Measurements from ENCODE around the gene MICU1. TPM values are rescaled to one million over a fixed set of nuclear protein-coding genes. Genes with fewer than 3 reads are reported as not detected.
"Not testable (repeated sequence)": the region's sequence is repeated elsewhere in the genome, so short reads cannot be mapped to it uniquely, and the experiment has no call there.

The MICU1 gene
- polyA plus RNA-seq, 1 experiment, result 40.4 TPM

- H3K27me3 ChIP-seq (ENCODE audit: control insufficient read depth, insufficient read depth, low read length), result no peaks in the 10 kb centered on the region
- DNase-seq (ENCODE audit: low read depth), result no peak
- POLR2A ChIA-PET, result no interaction called here
- peak overlapping the region; percentile 85 for H3K4me3 ChIP-seq (ENCODE audit: low read depth, low read length)
- CTCF ChIA-PET, result interaction anchor here (0.6 to 1.9 kb wide), 4 partner anchors 9 to 160 kb away, joined by 3 to 4 read pairs (median 4); no protein-coding TSS in a partner anchor
- peaks cover 6% of the 10 kb centered on the region for H3K36me3 ChIP-seq (ENCODE audit: control insufficient read depth, insufficient read depth, low read length)
- no peak for TF ChIP-seq CTCF (IDR thresholded peaks at IDR 0.05; ENCODE audit: insufficient read depth, low read depth, low read length)
Measured at GRCh38 chr10:72353028-72353964, 272.6 kb downstream of the MICU1 start.

- ChIA-PET POLR2A (no interaction called here), CTCF (interaction anchor here (1.8 to 3.4 kb wide), 3 partner anchors 9 to 14 kb away, joined by 7 to 21 read pairs (median 9); no protein-coding TSS in a partner anchor)
- H3K4me3 ChIP-seq (ENCODE audit: low read depth, low read length), result no peak overlapping the region
- DNase-seq (ENCODE audit: low read depth), result no peak
- H3K36me3 ChIP-seq (ENCODE audit: control insufficient read depth, insufficient read depth, low read length), result peaks cover 7% of the 10 kb centered on the region
- no peaks in the 10 kb centered on the region for H3K27me3 ChIP-seq (ENCODE audit: control insufficient read depth, insufficient read depth, low read length)
- TF ChIP-seq CTCF (IDR thresholded peaks at IDR 0.05; ENCODE audit: insufficient read depth, low read depth, low read length), result no peak
Measured at GRCh38 chr10:72351479-72351878, 274.4 kb downstream of the MICU1 start.

GRCh38 chr10:72349438-72349837 lies 276.4 kb downstream of the MICU1 start:
- Histone ChIP-seq H3K4me3 (ENCODE audit: low read depth, low read length) (no peak overlapping the region), H3K36me3 (ENCODE audit: control insufficient read depth, insufficient read depth, low read length) (peaks cover 10% of the 10 kb centered on the region), H3K27me3 (ENCODE audit: control insufficient read depth, insufficient read depth, low read length) (no peaks in the 10 kb centered on the region)
- TF ChIP-seq CTCF (IDR thresholded peaks at IDR 0.05; ENCODE audit: insufficient read depth, low read depth, low read length), result no peak
- CTCF ChIA-PET, result interaction anchor here (1.0 to 3.4 kb wide), 2 partner anchors 10 to 12 kb away, joined by 6 to 21 read pairs; no protein-coding TSS in a partner anchor
- POLR2A ChIA-PET, result no interaction called here
- no peak for DNase-seq (ENCODE audit: low read depth)

GRCh38 chr10:72348282-72348681 lies 277.6 kb downstream of the MICU1 start:
- no peak for TF ChIP-seq CTCF (IDR thresholded peaks at IDR 0.05; ENCODE audit: insufficient read depth, low read depth, low read length)
- no peaks in the 10 kb centered on the region for H3K27me3 ChIP-seq (ENCODE audit: control insufficient read depth, insufficient read depth, low read length)
- DNase-seq (ENCODE audit: low read depth), result no peak
- H3K36me3 ChIP-seq (ENCODE audit: control insufficient read depth, insufficient read depth, low read length), result peaks cover 14% of the 10 kb centered on the region
- no peak overlapping the region for H3K4me3 ChIP-seq (ENCODE audit: low read depth, low read length)
- CTCF ChIA-PET, result interaction anchor here (1.2 to 3.4 kb wide), 2 partner anchors 11 kb away, joined by 4 to 21 read pairs; no protein-coding TSS in a partner anchor
- POLR2A ChIA-PET, result no interaction called here

- H3K27me3 ChIP-seq (ENCODE audit: control insufficient read depth, insufficient read depth, low read length); CTCF ChIA-PET; H3K4me3 ChIP-seq (ENCODE audit: low read depth, low read length); DNase-seq (ENCODE audit: low read depth); POLR2A ChIA-PET: not testable (repeated sequence)
- peaks cover 20% of the 10 kb centered on the region for H3K36me3 ChIP-seq (ENCODE audit: control insufficient read depth, insufficient read depth, low read length)
Measured at GRCh38 chr10:72346117-72346516, 279.8 kb downstream of the MICU1 start.
